Stomach (tissue), 9 donors: ENCODE results near the gene IL1R2. TPM values are rescaled to one million over a fixed set of nuclear protein-coding genes. Genes with fewer than 3 reads are reported as not detected.

Experiments used
- DNase-seq, 2 donors: peaks; one replicate each; pipeline versions ENCODE4 v3.0.0 to v3.0.0-alpha.2; 2013 to 2019
- H3K27ac ChIP-seq, 5 donors: fragments of 200-600 bp in 4 of 5; sonication (generic) in 4 of 5; one replicate each; pipeline ENCODE4 v1.5.1; 2013 to 2019; ENCODE audit warnings: mild to moderate bottlenecking in 1 of 5, moderate library complexity in 1 of 5
- H3K27me3 ChIP-seq, 3 donors: fragments of 200-600 bp; sonication (generic); one replicate each; pipeline ENCODE4 v1.5.1; 2017 to 2019; ENCODE audit warnings: mixed run types in 1 of 3
- H3K36me3 ChIP-seq, 4 donors: fragments of 200-600 bp; sonication (generic); 1 replicate in 3 of 4; 2 replicates in 1 of 4; pipeline ENCODE4 v1.5.1; 2016 to 2019
- H3K4me1 ChIP-seq, 4 donors: fragments of 200-600 bp; sonication (generic); one replicate each; pipeline ENCODE4 v1.5.1; 2016 to 2019
- H3K4me3 ChIP-seq, 4 donors: fragments of 200-600 bp; sonication (generic) in 3 of 4; one replicate each; pipeline ENCODE4 v1.5.1; 2016 to 2019; ENCODE audit warnings: mild to moderate bottlenecking in 1 of 4
- H3K9me3 ChIP-seq, 4 donors: fragments of 200-600 bp; sonication (generic); one replicate each; pipeline ENCODE4 v1.5.1; 2016 to 2019
- EP300 ChIP-seq: sonication (generic); formaldehyde crosslinking; IDR thresholded peaks from one replicate; pipeline ENCODE4 v1.6.1; 2017; ENCODE audit warnings: antibody characterized with exemption
- POLR2A ChIP-seq, 4 donors: fragments of 450-650 bp; IDR thresholded peaks; one replicate each; pipeline ENCODE4 v1.6.1; 2016; ENCODE audit warnings: antibody characterized with exemption in 4 of 4, control low read depth in 2 of 4, mild to moderate bottlenecking in 1 of 4, moderate library complexity in 1 of 4
- POLR2AphosphoS5 ChIP-seq, 3 donors: sonication (generic); formaldehyde crosslinking; IDR thresholded peaks; one replicate each; pipeline ENCODE4 v1.6.1; 2016; ENCODE audit warnings: antibody characterized with exemption in 3 of 3
- WGBS, 5 donors: extraction: QIAGEN DNeasy Blood & Tissue Kit in 3 of 5; methylation state at CpG; one replicate each; pipeline versions ENCODE4 v1.1.5 to v1.1.7; 2013 to 2018; 5-methylcytosine and 5-hydroxymethylcytosine counted together
- intact Hi-C: fragments of 100-400 bp; cut with DNase I; formaldehyde crosslinking; loops from one replicate; pipeline ENCODE4 v1.15.1; 2023; ENCODE audit warnings: low total_unique reads
- polyA plus RNA-seq, 3 donors: library from polyadenylated mRNA; stranded (reverse); fragments of 200-250 nt; gene quantifications; one replicate each; pipeline ENCODE4 v1.2.3, GENCODE V29; 2013
- total RNA-seq, 5 donors: library from RNA; depleted of rRNA; stranded (reverse); fragments of >200 nt; gene quantifications; one replicate each; pipeline versions ENCODE4 v1.1.0 to v1.2.3, GENCODE V29; 2014 to 2016
- TF ChIP-seq, protein P1 (sequence below), 7 experiments: fragments of 450-650 bp in 4 of 7; fragments of 200-600 bp in 3 of 7; sonication (generic) in 3 of 7; IDR thresholded peaks; one replicate each; pipeline ENCODE4 v1.5.1; 2016 to 2019; ENCODE audit warnings: antibody characterized with exemption in 7 of 7, control low read depth in 2 of 7, mild to moderate bottlenecking in 1 of 7
- donor health status: healthy with polysubstance abuse.
- donor health status: Bipolar disorder and iron deficiency.
- donor health status: healthy.

IL1R2 gene
- total and polyA plus RNA-seq, 8 donors = 2.3 to 111 (median 24.8) TPM

DNA sequence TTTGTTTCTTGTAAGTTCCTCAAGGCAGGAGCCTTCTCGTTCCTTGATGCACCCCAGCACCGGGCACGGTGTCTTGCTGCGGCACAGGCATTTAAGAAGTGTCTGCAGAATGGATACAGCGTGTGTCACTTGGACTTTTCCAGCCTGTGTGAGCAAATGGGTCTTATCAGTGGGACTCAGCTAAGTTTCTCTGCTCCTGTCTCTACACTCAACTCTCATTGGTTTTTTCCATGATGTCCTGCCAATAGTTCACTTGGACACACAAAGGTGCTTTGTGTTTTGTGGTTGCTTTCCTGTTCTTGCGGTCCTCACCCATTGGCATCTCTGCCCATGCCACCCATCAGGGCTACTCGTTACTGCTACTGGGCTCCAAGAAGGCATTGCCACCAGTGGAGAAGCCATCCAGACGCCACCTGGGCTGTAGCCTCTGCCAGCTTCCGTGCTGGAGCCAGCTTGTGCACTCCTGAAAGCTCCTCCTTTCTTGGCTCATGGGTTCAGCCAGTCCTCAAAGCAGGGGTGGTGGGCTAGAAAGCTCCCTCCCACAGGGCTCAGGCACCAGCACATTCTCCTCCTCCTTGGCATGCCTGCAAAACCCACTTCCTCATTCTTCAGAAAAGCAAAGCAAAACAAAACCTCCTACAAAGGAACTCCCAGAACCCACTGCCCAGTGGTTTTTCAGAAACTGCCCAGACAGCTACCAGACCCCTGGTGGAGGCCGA lies 41.4 kb downstream of the IL1R2 start:
- peak overlapping the region; percentile 60 to 82 (median 77) for H3K27ac ChIP-seq
- no peaks in the 10 kb centered on the region for H3K36me3 ChIP-seq
- H3K4me3 ChIP-seq = no peak overlapping the region
- intact Hi-C loops = no loop called here
- no peak for TF ChIP-seq POLR2A (IDR thresholded peaks at IDR 0.05)
- TF ChIP-seq POLR2AphosphoS5 (IDR thresholded peaks at IDR 0.05) = peak in 2 of 3 donors; percentile 24 to 61
- H3K9me3 ChIP-seq = no peaks in the 10 kb centered on the region
- peak; percentile 77 to 81 for DNase-seq
- peaks cover 14 to 56% (median 26%) of the 10 kb centered on the region in 4 donors for H3K4me1 ChIP-seq
- 41 to 48% (median 46%) methylated on average over 10 of the region's 10 CpGs for WGBS, 5 donors
- no peaks in the 10 kb centered on the region for H3K27me3 ChIP-seq

DNA sequence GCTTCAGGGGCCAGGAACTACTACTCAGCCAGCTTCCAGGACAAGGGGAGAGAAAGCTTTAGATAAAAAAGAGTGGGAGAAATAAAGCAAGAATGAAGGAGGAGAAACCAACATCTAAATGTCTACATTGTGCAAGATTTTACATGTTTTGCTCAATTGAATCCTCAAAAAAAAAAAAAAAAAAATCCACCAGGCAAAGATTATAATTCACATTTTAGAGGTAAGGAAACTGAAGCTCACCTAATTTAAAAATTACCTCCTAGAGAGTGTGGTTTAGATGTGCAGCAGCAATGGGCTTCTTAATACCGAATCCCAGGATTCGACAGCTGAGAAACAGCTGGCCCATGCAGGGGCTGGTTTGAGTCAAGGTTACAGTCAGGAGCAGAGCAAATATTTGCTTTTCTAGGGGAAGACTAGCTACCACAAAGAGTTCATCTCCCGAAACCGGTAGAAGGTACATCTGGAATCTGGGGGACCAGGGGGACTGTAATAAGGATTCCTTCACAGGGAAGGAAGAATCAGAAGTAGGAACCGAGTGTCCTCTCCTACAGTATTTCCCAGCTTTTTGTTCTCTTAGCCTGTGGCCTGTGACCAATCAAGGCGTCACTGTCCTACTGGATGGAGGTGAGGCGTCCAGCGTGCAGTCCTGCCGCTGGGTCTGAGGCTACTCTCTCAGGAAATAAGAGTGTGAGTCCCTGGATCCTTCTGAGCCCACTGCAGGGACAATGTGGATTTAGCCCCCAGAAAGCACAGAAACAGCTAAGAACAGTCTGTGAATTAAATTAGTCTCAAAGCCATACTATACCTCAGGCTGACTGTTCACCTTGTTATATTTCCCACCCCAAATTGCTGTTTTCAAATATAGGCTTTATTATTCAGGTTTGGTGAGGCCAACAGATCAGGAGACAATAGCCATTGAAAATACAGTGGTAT lies 42.3 kb downstream of the IL1R2 start:
- H3K27me3 ChIP-seq = no peaks in the 10 kb centered on the region
- H3K9me3 ChIP-seq = no peaks in the 10 kb centered on the region
- no peaks in the 10 kb centered on the region for H3K36me3 ChIP-seq
- H3K4me1 ChIP-seq = peaks cover 14 to 58% (median 26%) of the 10 kb centered on the region in 4 donors
- peak in 1 of 2 donors; percentile 35 for DNase-seq
- peak overlapping the region; percentile 60 to 82 (median 77) for H3K27ac ChIP-seq
- intact Hi-C loops = no loop called here
- H3K4me3 ChIP-seq = no peak overlapping the region
- 56 to 63% (median 58%) methylated on average over 9 of the region's 9 CpGs for WGBS, 5 donors
- TF ChIP-seq POLR2AphosphoS5 (IDR thresholded peaks at IDR 0.05) (no peak), POLR2A (IDR thresholded peaks at IDR 0.05) (no peak), EP300 (no peak)
- TF ChIP-seq, protein P1, sequence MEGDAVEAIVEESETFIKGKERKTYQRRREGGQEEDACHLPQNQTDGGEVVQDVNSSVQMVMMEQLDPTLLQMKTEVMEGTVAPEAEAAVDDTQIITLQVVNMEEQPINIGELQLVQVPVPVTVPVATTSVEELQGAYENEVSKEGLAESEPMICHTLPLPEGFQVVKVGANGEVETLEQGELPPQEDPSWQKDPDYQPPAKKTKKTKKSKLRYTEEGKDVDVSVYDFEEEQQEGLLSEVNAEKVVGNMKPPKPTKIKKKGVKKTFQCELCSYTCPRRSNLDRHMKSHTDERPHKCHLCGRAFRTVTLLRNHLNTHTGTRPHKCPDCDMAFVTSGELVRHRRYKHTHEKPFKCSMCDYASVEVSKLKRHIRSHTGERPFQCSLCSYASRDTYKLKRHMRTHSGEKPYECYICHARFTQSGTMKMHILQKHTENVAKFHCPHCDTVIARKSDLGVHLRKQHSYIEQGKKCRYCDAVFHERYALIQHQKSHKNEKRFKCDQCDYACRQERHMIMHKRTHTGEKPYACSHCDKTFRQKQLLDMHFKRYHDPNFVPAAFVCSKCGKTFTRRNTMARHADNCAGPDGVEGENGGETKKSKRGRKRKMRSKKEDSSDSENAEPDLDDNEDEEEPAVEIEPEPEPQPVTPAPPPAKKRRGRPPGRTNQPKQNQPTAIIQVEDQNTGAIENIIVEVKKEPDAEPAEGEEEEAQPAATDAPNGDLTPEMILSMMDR (IDR thresholded peaks at IDR 0.05) = no peak

DNA sequence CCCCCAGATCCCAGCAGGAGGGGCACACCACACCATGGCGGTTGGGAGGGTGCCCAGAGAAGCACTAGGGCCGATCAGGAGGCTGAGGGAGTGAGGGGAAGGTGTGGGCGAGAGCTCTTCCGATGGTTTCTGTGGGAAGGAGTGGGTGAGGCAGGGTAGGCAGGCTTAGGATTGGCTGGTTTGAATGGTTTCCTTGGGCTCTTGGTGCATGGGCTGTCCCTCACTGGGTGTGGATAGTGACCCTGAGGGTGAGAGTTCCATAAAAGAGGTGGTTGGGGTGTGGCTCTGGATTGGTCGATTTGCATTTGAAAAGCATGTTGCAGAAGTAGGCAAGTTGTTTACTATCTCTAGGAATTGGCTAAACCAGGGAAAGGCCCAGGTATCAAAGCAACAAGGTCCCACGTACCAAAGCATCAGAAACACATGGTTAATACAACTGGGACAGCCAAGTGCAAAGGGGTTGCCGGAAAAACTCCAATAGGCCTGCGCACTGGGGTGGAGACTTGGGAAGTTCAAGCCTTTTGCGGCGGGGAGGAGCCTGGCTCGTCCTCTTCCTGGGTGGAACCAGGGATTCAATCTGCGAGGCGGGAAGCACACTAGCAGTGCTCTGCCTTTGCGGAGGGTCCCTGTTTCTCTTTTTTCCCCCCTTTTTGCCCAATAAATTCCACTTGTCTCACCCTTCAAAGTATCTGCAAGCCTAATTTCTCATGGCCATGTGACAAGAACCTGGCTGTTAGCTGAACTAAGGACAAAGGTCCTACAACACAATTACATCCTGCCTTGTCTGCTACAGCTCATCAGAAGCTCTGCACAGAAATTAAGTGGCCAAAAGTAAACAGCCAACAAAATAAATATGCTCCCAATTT lies 43.2 kb downstream of the IL1R2 start:
- Histone ChIP-seq H3K4me3 (no peak overlapping the region), H3K9me3 (no peaks in the 10 kb centered on the region), H3K4me1 (peaks cover 14 to 58% (median 26%) of the 10 kb centered on the region in 4 donors), H3K36me3 (no peaks in the 10 kb centered on the region), H3K27ac (peak overlapping the region in 4 of 5 donors; percentile 64 to 82 (median 78)), H3K27me3 (no peaks in the 10 kb centered on the region)
- TF ChIP-seq EP300 (no peak), POLR2A (IDR thresholded peaks at IDR 0.05) (no peak), POLR2AphosphoS5 (IDR thresholded peaks at IDR 0.05) (no peak)
- TF ChIP-seq, protein P1 (IDR thresholded peaks at IDR 0.05) = no peak
- intact Hi-C loops = no loop called here
- 71 to 83% (median 79%) methylated on average over 14 of the region's 14 CpGs for WGBS, 5 donors
- no peak for DNase-seq

DNA sequence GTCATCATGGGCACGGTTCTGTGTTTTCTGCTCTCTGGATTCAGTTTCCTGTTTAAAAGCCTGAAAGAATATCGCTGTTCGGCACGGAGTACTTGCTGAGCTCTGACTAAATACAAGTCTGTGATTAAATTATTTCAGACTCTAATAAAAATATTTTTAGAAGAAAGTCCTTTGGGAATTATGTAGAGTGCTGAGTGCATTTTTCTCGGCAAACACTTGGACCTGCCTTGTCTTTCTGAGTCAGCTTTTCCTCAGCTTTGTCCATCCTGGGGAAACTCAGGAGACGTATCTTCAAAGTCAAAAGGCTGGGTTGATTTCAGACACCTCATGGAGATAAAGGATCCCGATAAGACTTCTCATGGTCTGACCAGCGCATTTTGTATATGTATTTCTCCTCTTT lies 45.9 kb downstream of the IL1R2 start:
- no peaks in the 10 kb centered on the region for H3K27me3 ChIP-seq
- H3K4me3 ChIP-seq = no peak overlapping the region
- 37 to 62% (median 51%) methylated on average over 8 of the region's 8 CpGs for WGBS, 5 donors
- H3K27ac ChIP-seq = peak overlapping the region in 4 of 5 donors; percentile 45 to 81 (median 79)
- H3K9me3 ChIP-seq = no peaks in the 10 kb centered on the region
- intact Hi-C loops = no loop called here
- H3K4me1 ChIP-seq = peaks cover 12 to 49% (median 24%) of the 10 kb centered on the region in 4 donors
- DNase-seq = peak in 1 of 2 donors; percentile 60
- TF ChIP-seq POLR2A (IDR thresholded peaks at IDR 0.05) (no peak), POLR2AphosphoS5 (IDR thresholded peaks at IDR 0.05) (no peak), EP300 (no peak)
- TF ChIP-seq, protein P1 (IDR thresholded peaks at IDR 0.05) = no peak
- H3K36me3 ChIP-seq = no peaks in the 10 kb centered on the region
